NB4 (cell line): Measurements from ENCODE around the gene ZIM2.

ENCODE experiments used
- DNase-seq: peaks from one replicate; pipeline ENCODE4 v3.0.0; 2010; ENCODE audit warnings: low read depth
- H3K4me3 ChIP-seq: one replicate; pipeline ENCODE4 v1.5.1; 2011; ENCODE audit warnings: mild to moderate bottlenecking, low read depth, low read length, moderate library complexity
- MYC ChIP-seq: IDR thresholded peaks from 2 replicates; pipeline ENCODE4 v1.6.1; 2011; ENCODE audit warnings: low read depth, low read length
- POLR2A ChIP-seq: IDR thresholded peaks from 2 replicates; pipeline ENCODE4 v1.6.1; 2011; ENCODE audit warnings: mild to moderate bottlenecking; ENCODE audit not compliant: insufficient read length; ENCODE audit errors: extremely low read depth
- TF ChIP-seq, protein P1 (sequence below): IDR thresholded peaks from one replicate; pipeline ENCODE4 v1.5.1; 2012; ENCODE audit warnings: low read depth, low read length
- TF ChIP-seq, protein P2 (sequence below): IDR thresholded peaks from 2 replicates; pipeline ENCODE4 v1.6.1; 2011; ENCODE audit warnings: low read depth, low read length

The ZIM2 gene

DNA sequence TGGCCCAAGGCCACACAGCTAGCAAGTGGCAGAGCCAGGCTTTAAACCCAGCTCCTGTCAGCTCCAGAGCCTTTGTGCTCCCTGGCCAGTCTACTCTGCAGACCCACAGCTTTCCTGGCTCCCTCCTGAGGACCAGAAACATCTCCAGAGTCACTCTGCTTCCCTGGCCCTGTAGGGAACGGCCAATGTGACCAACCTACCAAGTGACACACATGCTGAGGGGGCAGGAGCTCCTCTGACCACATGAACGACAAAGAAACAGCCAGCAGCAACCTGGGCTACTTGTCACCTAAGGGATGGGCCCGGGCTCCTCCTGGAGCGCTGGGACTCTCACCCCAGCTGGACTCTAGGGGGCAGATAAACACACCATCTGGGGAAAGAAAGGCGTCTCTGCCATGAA is 19.3 kb downstream of the ZIM2 start:
- H3K4me3 ChIP-seq: no peak overlapping the region
- no peak for TF ChIP-seq MYC
- TF ChIP-seq POLR2A: no peak
- TF ChIP-seq, protein P1, sequence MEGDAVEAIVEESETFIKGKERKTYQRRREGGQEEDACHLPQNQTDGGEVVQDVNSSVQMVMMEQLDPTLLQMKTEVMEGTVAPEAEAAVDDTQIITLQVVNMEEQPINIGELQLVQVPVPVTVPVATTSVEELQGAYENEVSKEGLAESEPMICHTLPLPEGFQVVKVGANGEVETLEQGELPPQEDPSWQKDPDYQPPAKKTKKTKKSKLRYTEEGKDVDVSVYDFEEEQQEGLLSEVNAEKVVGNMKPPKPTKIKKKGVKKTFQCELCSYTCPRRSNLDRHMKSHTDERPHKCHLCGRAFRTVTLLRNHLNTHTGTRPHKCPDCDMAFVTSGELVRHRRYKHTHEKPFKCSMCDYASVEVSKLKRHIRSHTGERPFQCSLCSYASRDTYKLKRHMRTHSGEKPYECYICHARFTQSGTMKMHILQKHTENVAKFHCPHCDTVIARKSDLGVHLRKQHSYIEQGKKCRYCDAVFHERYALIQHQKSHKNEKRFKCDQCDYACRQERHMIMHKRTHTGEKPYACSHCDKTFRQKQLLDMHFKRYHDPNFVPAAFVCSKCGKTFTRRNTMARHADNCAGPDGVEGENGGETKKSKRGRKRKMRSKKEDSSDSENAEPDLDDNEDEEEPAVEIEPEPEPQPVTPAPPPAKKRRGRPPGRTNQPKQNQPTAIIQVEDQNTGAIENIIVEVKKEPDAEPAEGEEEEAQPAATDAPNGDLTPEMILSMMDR: no peak
- TF ChIP-seq, protein P2, sequence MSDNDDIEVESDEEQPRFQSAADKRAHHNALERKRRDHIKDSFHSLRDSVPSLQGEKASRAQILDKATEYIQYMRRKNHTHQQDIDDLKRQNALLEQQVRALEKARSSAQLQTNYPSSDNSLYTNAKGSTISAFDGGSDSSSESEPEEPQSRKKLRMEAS: no peak
- DNase-seq: no peak

DNA sequence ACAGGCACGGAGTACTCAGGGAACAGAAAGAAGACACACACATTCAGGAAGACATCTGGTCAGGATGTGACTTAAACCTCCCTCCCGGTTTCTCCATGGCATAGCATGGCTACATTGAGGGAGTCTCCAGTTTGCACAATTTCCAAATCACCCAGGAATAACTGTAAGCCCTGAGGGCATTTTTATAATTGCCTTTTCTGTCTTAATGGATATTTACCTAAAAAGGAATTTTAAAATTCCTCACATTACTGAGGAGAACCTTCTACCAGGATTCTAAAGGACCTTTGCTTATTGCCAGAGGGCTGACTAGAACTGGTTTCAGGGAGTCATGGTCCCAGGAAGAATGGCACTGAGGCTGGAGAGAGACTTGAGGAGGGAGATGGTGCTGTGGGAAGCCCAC is 21.4 kb downstream of the ZIM2 start:
- no peak overlapping the region for H3K4me3 ChIP-seq
- TF ChIP-seq, protein P2: no peak
- TF ChIP-seq, protein P1: no peak
- TF ChIP-seq POLR2A (no peak), MYC (no peak)
- no peak for DNase-seq

DNA sequence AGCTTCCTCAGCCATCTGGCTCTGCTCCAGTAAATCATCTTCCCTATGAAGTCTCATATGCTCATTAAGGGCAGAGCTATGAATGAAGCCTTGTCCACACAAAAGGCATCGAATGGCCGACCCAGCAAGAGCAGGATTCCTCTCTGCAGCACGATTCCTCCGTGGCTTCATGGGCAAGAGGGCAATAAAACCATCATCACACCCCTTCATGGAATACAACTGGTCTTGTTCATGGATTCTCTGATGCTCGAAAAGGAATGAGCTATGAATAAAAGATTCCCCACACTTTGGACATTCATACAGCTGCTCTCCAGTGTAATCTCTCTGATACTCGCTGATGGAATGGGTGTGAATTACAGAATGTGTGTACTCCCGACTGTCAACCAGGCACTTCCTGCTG is 25.9 kb downstream of the ZIM2 start:
- TF ChIP-seq MYC (no peak), POLR2A (no peak)
- TF ChIP-seq, protein P2: no peak
- no peak for DNase-seq
- no peak overlapping the region for H3K4me3 ChIP-seq

DNA sequence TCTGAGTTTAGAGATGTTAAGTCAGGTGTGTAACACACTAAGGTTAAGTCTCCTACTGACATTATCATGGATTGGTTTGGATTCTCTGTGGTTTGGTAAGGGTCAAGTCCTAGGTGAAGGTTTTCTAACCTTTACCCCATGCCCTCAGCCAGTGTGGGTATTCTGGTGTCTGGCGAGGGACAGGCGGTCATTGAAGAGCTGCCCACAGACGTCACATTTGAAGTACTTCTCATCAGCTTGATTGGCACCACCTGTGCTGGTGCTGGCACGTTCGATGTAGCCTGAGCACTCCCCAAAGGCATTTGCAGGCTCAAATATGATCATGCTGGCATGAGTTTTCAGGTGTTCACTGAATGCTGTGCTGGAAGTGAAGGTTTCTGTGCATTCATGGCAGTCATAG is 27.0 kb downstream of the ZIM2 start:
- DNase-seq: no peak
- no peak for TF ChIP-seq MYC
- H3K4me3 ChIP-seq: no peak overlapping the region

DNA sequence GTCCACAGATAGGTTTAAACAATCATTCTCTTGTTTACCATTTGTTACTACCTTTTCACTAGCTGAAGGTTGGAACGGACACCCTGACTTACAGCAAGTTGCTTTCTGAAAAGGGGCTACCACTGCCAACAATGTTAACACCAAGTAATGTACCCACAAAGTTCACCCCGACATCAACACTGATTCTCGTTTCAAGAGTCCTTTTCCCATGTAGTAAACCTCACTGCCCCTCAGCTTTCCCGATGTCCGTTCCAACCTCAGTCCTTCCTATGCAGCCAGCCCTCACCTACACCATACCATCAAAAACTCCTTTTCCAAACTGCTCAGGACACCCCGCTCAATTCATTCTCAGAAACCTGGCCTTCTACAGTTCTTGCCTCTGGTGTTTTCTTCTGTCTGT is 29.0 kb downstream of the ZIM2 start:
- no peak overlapping the region for H3K4me3 ChIP-seq
- DNase-seq: no peak
- TF ChIP-seq MYC: no peak
- TF ChIP-seq, protein P1: no peak
- no peak for TF ChIP-seq POLR2A
- TF ChIP-seq, protein P2: no peak

DNA sequence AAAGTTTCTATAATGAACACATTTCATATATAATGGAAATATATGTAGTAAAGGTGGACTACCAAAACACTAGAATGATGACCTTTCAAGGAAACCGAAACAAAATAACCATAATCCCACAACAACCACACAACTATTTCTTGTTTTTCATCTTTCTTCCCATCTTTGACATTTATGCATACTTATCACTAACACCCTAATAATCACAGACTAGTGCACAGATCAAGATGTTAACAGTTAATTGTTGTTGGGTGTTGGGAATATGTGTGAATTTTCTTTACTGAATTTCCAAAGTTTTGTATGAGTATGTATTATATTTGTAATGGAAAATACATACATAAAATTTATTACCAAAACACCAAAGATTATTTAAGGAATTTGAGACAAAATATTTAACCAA is 30.3 kb downstream of the ZIM2 start:
- DNase-seq: no peak
- H3K4me3 ChIP-seq: no peak overlapping the region
- TF ChIP-seq POLR2A (no peak), MYC (no peak)
- TF ChIP-seq, protein P2: no peak
- TF ChIP-seq, protein P1: no peak
